A549 (cell line): Measurements from ENCODE around the gene OPRM1. TPM values are rescaled to one million over a fixed set of nuclear protein-coding genes. Genes with fewer than 3 reads are reported as not detected.

ENCODE experiments used
- ATAC-seq, 2 experiments: fragments of 200-7000 bp in 1 of 2; fragments of >200 bp in 1 of 2; cut with Nextera tagmentation in 1 of 2; cut with Tn5 transposase in 1 of 2; 3 replicates each; pipeline versions ENCODE4 v1.8.0 to v1.9.1; 2018 to 2020; ENCODE audit warnings: mild to moderate bottlenecking in 1 of 2, moderate library complexity in 1 of 2
- CTCF ChIA-PET: fragments of 300-600 bp; sonication (Branson Sonifier 250); formaldehyde crosslinking; extraction: SDS; loops from one replicate; lab custom pipeline; 2021; ENCODE audit warnings: antibody characterized with exemption, inconsistent platforms; lab: Yijun Ruan, JAX
- POLR2A ChIA-PET: fragments of 350-600 bp; formaldehyde crosslinking; extraction: SDS; loops from one replicate; lab custom pipeline; 2021; ENCODE audit warnings: antibody characterized with exemption, inconsistent platforms; lab: Yijun Ruan, JAX
- DNase-seq, 2 experiments: peaks; one replicate each; pipeline versions ENCODE4 v3.0.0 to v3.0.0-alpha.2; 2011 to 2016; ENCODE audit warnings: low read depth in 1 of 2, low spot score in 1 of 2
- FAIRE-seq: peaks from 2 replicates; lab custom pipeline; 2011; peaks lifted over from hg19 to GRCh38; lab: Jason Lieb, UNC
- H3K27ac ChIP-seq, 2 experiments: fragments of >200 bp; sonication (Bioruptor Twin); formaldehyde crosslinking; 3 replicates each; pipeline ENCODE4 v1.5.1; 2016 to 2017
- H3K4me1 ChIP-seq: fragments of >200 bp; sonication (Bioruptor Twin); formaldehyde crosslinking; 3 replicates; pipeline ENCODE4 v1.6.1; 2016
- H3K4me2 ChIP-seq: fragments of >200 bp; sonication (Bioruptor Twin); formaldehyde crosslinking; 3 replicates; pipeline ENCODE4 v1.6.1; 2016
- H3K4me3 ChIP-seq: fragments of >200 bp; sonication (Bioruptor Twin); formaldehyde crosslinking; 3 replicates; pipeline ENCODE4 v1.5.1; 2016
- H3K9me3 ChIP-seq: fragments of >200 bp; sonication (Bioruptor Twin); formaldehyde crosslinking; 3 replicates; pipeline ENCODE4 v1.6.1; 2016
- BCL3 ChIP-seq: fragments of >200 bp; sonication (Bioruptor Twin); formaldehyde crosslinking; IDR thresholded peaks from 3 replicates; pipeline ENCODE4 v1.6.1; 2016
- BHLHE40 ChIP-seq: IDR thresholded peaks from 2 replicates; pipeline ENCODE4 v1.6.1; 2012; ENCODE audit warnings: low read depth, low read length, inconsistent platforms
- CHD2 ChIP-seq: fragments of 150-350 bp; IDR thresholded peaks from 2 replicates; pipeline ENCODE4 v1.6.1; 2014; ENCODE audit warnings: low read length; ENCODE audit not compliant: partially characterized antibody
- CHD4 ChIP-seq: fragments of 200-600 bp; sonication (generic); IDR thresholded peaks from 2 replicates; pipeline ENCODE4 v1.6.1; 2016; ENCODE audit warnings: antibody characterized with exemption, mild to moderate bottlenecking, borderline replicate concordance
- E2F6 ChIP-seq: IDR thresholded peaks from 2 replicates; pipeline ENCODE4 v1.6.1; 2012; ENCODE audit warnings: low read depth, borderline replicate concordance
- EHMT2 ChIP-seq: fragments of 200-600 bp; sonication (generic); IDR thresholded peaks from 2 replicates; pipeline ENCODE4 v1.6.1; 2016; ENCODE audit warnings: antibody characterized with exemption, low read depth, mild to moderate bottlenecking, moderate library complexity
- ELK1 ChIP-seq: fragments of 150-350 bp; IDR thresholded peaks from 2 replicates; pipeline ENCODE4 v1.6.1; 2014; ENCODE audit warnings: low read depth, mild to moderate bottlenecking, low read length
- FOSB ChIP-seq: fragments of 250-450 bp; sonication (Bioruptor Pico); IDR thresholded peaks from 2 replicates; pipeline ENCODE4 v1.5.0; 2020; ENCODE audit warnings: mild to moderate bottlenecking, moderate library complexity
- FOXS1 ChIP-seq: fragments of 250-450 bp; sonication (Bioruptor Pico); IDR thresholded peaks from 2 replicates; pipeline ENCODE4 v1.5.0; 2020; ENCODE audit warnings: mild to moderate bottlenecking, moderate library complexity
- HES2 ChIP-seq: fragments of >200 bp; sonication (Bioruptor Twin); formaldehyde crosslinking; IDR thresholded peaks from 2 replicates; pipeline ENCODE4 v1.6.1; 2016
- HMGXB4 ChIP-seq: fragments of 250-450 bp; sonication (Bioruptor Pico); IDR thresholded peaks from 2 replicates; pipeline ENCODE4 v1.5.0; 2021; ENCODE audit warnings: mild to moderate bottlenecking, moderate library complexity, borderline replicate concordance
- HOXB13 ChIP-seq: fragments of 250-450 bp; sonication (Bioruptor Pico); IDR thresholded peaks from 2 replicates; pipeline ENCODE4 v1.5.0; 2020; ENCODE audit warnings: low read depth, mild to moderate bottlenecking, moderate library complexity
- HOXB5 ChIP-seq: fragments of 250-450 bp; sonication (Bioruptor Pico); IDR thresholded peaks from 2 replicates; pipeline ENCODE4 v1.5.0; 2020; ENCODE audit warnings: mild to moderate bottlenecking, moderate library complexity
- KDM1A ChIP-seq: fragments of 200-600 bp; sonication (generic); IDR thresholded peaks from 2 replicates; pipeline ENCODE4 v1.6.1; 2016; ENCODE audit warnings: low read depth, mild to moderate bottlenecking
- KDM5A ChIP-seq: fragments of 200-600 bp; sonication (generic); IDR thresholded peaks from 2 replicates; pipeline ENCODE4 v1.6.1; 2016; ENCODE audit warnings: antibody characterized with exemption, mild to moderate bottlenecking
- POLR2A ChIP-seq: IDR thresholded peaks from 2 replicates; pipeline ENCODE4 v1.6.1; 2012; ENCODE audit warnings: mild to moderate bottlenecking, low read length
- RARB ChIP-seq: fragments of 250-450 bp; sonication (Bioruptor Pico); IDR thresholded peaks from 2 replicates; pipeline ENCODE4 v1.8.0; 2021; ENCODE audit warnings: mild to moderate bottlenecking, moderate library complexity
- RCOR1 ChIP-seq: fragments of 150-350 bp; IDR thresholded peaks from 2 replicates; pipeline ENCODE4 v1.6.1; 2014; ENCODE audit warnings: antibody characterized with exemption, low read length, low read depth
- RFX5 ChIP-seq: fragments of 450-650 bp; IDR thresholded peaks from 2 replicates; pipeline ENCODE4 v1.7.1; 2014; ENCODE audit warnings: antibody characterized with exemption, mild to moderate bottlenecking, moderate library complexity
- SREBF2 ChIP-seq: fragments of 450-650 bp; IDR thresholded peaks from 2 replicates; pipeline ENCODE4 v1.6.1; 2014; ENCODE audit warnings: mild to moderate bottlenecking, moderate library complexity
- TFCP2L1 ChIP-seq: fragments of 250-450 bp; sonication (Bioruptor Pico); IDR thresholded peaks from 2 replicates; pipeline ENCODE4 v1.5.0; 2021; ENCODE audit warnings: mild to moderate bottlenecking
- ZNF302 ChIP-seq: fragments of 250-450 bp; sonication (Bioruptor Pico); IDR thresholded peaks from 2 replicates; pipeline ENCODE4 v1.9.0; 2021; ENCODE audit warnings: inconsistent platforms, mild to moderate bottlenecking, moderate library complexity
- ZSCAN20 ChIP-seq: fragments of 250-450 bp; sonication (Bioruptor Pico); IDR thresholded peaks from 2 replicates; pipeline ENCODE4 v1.8.0; 2022; ENCODE audit warnings: mild to moderate bottlenecking, moderate library complexity
- WGBS: methylation state at CpG from one replicate; pipeline ENCODE4 v1.1.6; 2017; ENCODE audit errors: missing lambda C conversion rate; 5-methylcytosine and 5-hydroxymethylcytosine counted together
- polyA plus RNA-seq, 4 experiments: library from polyadenylated mRNA; depleted of rRNA in 3 of 4; stranded (reverse); fragments of >200 nt; fragmentation: RNase III in 1 of 4; extraction: RNeasy Plus Mini Kit Qiagen cat#74134 plus additional on column Dnase treatment in 1 of 4; gene quantifications; 2 replicates in 3 of 4; 3 replicates in 1 of 4; pipeline ENCODE4 v1.2.3, GENCODE V29; 2011 to 2017

Gene OPRM1
- polyA plus RNA-seq, 2 of the 4 experiments (the other 2 are of a cell fraction): not detected

GRCh38 chr6:154167126-154167525, 128.1 kb downstream of the OPRM1 start:
- TF ChIP-seq KDM1A: no peak
- TF ChIP-seq FOXS1 (CRISPR knock-in tag): no peak
- no peak for TF ChIP-seq HES2
- no peak for TF ChIP-seq EHMT2
- TF ChIP-seq RFX5: no peak
- TF ChIP-seq BHLHE40: no peak
- no peak for TF ChIP-seq HMGXB4
- TF ChIP-seq TFCP2L1 (CRISPR knock-in tag): no peak
- TF ChIP-seq ELK1: no peak
- TF ChIP-seq RCOR1: no peak
- FAIRE-seq (no peak), DNase-seq (no peak), ATAC-seq (no peak)
- H3K9me3 ChIP-seq: no peaks in the 10 kb centered on the region
- no peak overlapping the region for H3K4me2 ChIP-seq
- ChIA-PET CTCF (interaction anchor here (0.6 kb wide), 1 partner anchor 204 kb away, joined by 3 read pairs; no protein-coding TSS in a partner anchor), POLR2A (no interaction called here)
- 44% methylated on average over 2 of the region's 2 CpGs for WGBS
- H3K4me3 ChIP-seq: no peak overlapping the region
- H3K4me1 ChIP-seq: no peaks in the 10 kb centered on the region
- H3K27ac ChIP-seq: no peak overlapping the region

- ATAC-seq (no peak), FAIRE-seq (no peak), DNase-seq (no peak)
- TF ChIP-seq CHD2: no peak
- no peak for TF ChIP-seq FOSB
- no peak for TF ChIP-seq E2F6
- no peak for TF ChIP-seq ELK1
- no peak for TF ChIP-seq ZNF302 (CRISPR knock-in tag)
- no peak for TF ChIP-seq RARB (CRISPR knock-in tag)
- TF ChIP-seq CHD4: no peak
- TF ChIP-seq ZSCAN20 (CRISPR knock-in tag): no peak
- TF ChIP-seq POLR2A: no peak
- Histone ChIP-seq H3K4me1 (no peaks in the 10 kb centered on the region), H3K4me3 (no peak overlapping the region), H3K4me2 (no peak overlapping the region), H3K9me3 (no peaks in the 10 kb centered on the region), H3K27ac (no peak overlapping the region)
- CTCF ChIA-PET: no interaction called here
- WGBS: 47% methylated on average over 5 of the region's 5 CpGs
- POLR2A ChIA-PET: no interaction called here
Observed at GRCh38 chr6:154169193-154169847, 130.3 kb downstream of the OPRM1 start.

GRCh38 chr6:154170106-154170505, 131.1 kb downstream of the OPRM1 start:
- Histone ChIP-seq H3K27ac (no peak overlapping the region), H3K4me1 (no peaks in the 10 kb centered on the region), H3K4me2 (no peak overlapping the region), H3K9me3 (no peaks in the 10 kb centered on the region), H3K4me3 (no peak overlapping the region)
- ATAC-seq: no peak
- DNase-seq: no peak
- 4% methylated on average over 2 of the region's 2 CpGs for WGBS
- TF ChIP-seq HOXB13 (CRISPR knock-in tag) (no peak), KDM5A (no peak), KDM1A (no peak), SREBF2 (no peak), HMGXB4 (no peak), BCL3 (no peak), E2F6 (no peak), HOXB5 (CRISPR knock-in tag) (no peak), RARB (CRISPR knock-in tag) (no peak)
- no peak for FAIRE-seq
- ChIA-PET POLR2A (no interaction called here), CTCF (interaction anchor here (1.0 kb wide), 1 partner anchor 26 kb away, joined by 3 read pairs; no protein-coding TSS in a partner anchor)
